GM18511 (cell line): ENCODE data around the gene PPP1R12B.
"Not testable (repeated sequence)": the region's sequence is repeated elsewhere in the genome, so short reads cannot be mapped to it uniquely, and the experiment has no call there.

Experiments
- ATAC-seq: cut with Tn5 transposase; IDR thresholded peaks from one replicate; pipeline ENCODE4 v1.9.1; 2021; ENCODE audit warnings: mild to moderate bottlenecking, moderate library complexity; ENCODE audit not compliant: unreplicated experiment

Gene PPP1R12B

DNA sequence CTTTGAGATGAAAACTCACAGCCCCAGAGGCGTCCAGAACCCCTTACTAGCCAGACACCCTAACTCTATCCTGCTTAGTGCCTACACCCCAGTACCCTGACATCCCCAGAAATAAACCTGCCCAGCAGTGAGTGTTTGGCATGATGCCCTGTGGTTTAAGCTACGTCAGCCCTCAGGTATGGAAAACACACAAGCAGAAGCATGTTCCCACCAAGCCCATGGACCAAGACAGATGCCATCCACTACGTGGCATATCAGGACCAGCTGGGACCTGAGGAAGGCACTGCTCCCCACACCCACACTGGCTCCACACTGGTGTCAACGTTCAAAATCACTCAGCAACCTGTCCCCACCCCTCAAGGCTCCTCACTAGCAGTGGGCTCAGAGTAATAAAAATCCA, 245.3 kb downstream of the PPP1R12B start:
- ATAC-seq, result no peak

DNA sequence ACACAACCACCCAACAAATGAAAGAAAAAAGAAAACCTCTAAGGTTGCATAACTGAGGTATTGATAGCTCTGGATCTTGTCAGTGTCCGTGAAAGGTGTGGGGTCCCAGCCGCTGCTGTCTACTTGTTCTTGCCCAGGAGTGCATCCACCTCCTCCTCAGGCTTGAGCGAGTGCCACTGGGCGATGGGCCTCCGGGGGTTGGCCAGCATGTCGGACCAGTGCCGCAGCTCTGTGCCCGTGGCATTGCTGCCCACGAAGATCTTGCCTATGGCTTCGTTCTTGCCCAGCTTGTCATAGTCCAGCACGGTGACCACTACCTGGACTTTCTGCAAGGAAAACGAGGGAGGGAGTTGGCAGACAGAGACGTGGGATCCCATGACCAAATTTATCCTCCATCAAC, 248.1 kb downstream of the PPP1R12B start:
- no peak for ATAC-seq

GRCh38 chr1:202597090-202597761, 248.7 kb downstream of the PPP1R12B start:
- ATAC-seq, result no peak

DNA sequence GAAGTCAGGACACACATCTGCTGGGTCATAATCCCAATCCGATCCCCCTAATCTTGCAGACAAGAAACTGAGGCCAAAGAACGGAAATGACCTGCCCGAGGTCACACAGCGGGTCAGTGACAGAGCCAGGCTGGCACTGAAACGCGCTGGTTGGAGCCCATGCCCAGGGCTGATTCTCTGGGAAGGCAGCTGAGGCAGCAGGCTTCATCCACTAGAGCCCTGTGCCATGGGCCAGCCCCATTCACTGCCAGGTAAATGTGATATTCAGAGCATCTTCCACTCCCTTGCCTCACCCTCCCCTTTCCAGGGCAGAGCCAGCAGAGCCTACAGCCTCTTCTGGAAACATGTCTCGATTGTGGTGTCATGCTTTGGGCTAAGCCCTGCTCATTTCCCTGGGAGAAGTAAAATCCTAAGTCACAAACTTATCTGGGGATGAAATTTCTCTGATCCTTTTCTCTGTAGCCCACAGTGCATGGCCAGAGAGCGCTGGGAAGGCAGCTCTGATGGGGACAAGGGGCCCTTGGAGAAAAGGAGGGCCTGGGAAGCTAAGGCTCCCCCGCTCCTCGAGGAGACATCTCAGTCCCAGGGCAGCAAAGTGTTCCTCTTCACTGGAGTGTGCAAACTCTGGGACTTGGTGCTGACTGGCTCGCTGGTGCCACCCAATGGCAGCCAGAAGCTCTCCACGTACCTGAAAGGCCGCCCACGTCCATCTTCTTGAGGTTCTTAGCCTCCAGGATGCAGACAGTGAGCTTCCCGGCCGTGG, 251.4 kb downstream of the PPP1R12B start:
- peak; percentile 64 for ATAC-seq

- ATAC-seq, result no peak
Observed at GRCh38 chr1:202600432-202601041, 252.0 kb downstream of the PPP1R12B start.

DNA sequence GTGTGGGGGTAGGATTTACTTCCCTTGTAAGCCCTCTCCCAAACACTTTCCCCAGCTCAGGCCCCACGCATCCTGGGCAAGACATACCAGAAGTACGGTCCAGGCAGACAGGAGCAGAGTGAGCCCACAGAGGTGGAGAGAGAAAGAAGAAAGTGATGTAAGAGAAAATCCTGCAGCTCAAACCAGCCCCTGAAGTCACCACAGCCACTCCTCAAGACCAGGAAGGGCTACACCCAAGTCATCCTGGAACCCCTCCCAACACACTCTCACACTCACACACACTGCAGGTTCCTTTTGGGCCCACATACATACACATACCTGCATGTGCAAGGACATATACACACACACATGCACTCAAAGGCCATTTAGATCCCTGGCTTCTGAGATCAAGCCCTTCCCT, 254.9 kb downstream of the PPP1R12B start:
- ATAC-seq, result no peak

DNA sequence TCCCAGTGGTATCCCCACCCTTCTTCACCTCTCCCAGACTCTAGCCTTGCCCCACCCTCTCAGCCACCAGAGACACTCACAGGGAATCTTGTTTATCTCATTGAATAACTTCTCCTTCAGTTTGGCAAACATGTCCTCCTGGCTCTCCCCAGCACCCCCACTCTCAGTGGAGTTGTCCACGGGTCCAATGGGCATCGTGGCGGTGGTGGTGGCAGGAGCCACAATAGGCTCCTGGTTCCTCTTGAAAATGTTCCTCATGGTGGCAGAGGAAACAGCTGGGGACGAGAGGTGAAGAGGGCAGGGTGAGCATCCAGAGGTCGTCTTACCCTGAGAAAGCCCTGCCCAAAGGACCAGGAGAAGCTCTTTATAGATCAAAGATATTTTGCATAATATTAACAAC, 257.0 kb downstream of the PPP1R12B start:
- ATAC-seq, result no peak

DNA sequence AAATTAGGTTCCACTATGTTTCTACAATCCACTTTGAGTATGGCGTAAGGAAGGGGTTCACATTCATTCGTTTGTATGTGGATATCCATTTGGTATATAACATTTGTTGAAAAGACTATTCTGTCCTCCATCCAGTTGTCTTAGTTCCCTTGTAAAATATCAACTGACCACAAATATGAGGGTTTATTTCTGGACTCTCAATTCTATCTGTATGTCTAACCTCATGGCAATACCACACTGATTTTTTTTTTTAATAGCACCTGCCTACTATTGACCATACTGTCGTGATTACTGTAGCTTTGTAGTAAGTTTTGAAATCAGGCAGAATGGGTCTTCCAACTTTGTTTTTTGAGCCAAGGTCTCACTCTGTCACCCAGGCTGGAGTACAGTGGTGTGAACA, 263.5 kb downstream of the PPP1R12B start:
- ATAC-seq, result not testable (repeated sequence)

DNA sequence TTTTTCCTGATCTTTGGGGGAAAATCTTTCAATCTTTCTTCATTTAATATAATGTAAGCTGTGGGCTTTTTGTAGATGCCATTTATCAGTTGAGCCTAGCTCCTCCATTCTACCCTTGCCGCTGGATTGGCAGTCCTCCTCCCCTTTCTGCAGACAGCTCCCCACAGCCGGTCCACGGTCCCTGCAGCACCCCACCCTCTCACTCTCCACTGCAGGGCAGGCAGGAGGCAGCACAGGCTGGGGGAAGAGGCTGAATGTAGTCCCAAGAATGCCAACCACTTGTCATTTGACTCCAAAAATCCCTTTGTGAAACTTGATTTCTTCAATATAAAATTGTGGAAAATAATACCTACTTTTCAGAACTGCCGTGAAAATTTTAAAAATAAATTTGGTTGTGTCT, 265.1 kb downstream of the PPP1R12B start:
- ATAC-seq, result no peak

DNA sequence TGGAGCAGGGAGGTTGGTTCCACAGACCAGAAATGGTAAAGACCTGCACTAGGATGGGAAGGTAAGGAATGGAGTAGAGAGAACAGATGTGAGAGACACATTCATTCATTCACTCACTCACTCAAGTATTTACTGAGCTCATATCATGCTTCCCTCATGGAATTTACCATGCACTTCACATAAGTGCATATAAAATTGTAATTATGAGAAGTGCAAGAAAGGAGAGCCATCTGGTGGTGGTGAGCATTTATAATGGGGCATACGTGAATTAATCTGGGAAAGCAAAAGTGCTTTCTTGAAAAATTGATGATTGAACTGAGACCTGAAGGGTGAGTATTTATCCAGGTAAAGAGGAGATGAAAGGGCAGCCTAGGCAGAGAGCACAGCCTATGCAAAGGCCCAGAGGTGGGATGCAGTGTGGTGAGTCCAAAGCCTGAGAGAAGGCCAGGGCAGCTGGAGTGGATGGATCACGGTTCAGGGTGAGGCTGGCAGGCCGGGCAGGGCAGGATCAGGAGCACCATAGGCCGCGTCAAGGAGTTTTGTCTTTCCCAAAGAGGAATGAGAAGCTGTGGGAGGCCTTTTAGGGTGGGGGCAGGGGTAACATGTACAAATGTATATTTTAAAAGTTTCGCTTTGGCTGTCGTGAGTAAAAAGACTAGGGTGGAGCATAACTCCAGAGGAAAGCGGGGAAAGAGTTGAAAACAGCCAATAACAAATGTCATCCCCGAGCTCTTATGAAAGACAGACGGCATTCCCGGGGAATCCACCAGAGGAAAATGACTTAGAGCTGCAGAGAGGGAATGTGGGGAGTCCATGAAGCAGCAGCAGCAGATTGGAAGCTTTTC, 266.1 kb downstream of the PPP1R12B start:
- ATAC-seq, result not testable (repeated sequence)

DNA sequence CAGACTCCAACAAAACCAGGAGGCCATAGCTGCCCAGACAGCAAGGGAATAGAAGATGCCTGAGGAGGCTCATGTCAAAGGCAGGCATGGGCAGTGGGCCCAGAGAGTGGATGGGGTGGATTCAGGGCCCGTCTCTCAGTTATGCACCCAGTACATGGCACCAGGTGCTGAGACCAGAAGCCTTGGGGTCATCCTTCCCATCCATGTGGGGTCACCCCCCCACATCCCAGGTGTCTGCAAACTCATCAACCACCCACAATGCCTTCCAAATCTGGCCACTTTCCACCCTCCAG, 266.7 kb downstream of the PPP1R12B start:
- peak; percentile 2 for ATAC-seq

DNA sequence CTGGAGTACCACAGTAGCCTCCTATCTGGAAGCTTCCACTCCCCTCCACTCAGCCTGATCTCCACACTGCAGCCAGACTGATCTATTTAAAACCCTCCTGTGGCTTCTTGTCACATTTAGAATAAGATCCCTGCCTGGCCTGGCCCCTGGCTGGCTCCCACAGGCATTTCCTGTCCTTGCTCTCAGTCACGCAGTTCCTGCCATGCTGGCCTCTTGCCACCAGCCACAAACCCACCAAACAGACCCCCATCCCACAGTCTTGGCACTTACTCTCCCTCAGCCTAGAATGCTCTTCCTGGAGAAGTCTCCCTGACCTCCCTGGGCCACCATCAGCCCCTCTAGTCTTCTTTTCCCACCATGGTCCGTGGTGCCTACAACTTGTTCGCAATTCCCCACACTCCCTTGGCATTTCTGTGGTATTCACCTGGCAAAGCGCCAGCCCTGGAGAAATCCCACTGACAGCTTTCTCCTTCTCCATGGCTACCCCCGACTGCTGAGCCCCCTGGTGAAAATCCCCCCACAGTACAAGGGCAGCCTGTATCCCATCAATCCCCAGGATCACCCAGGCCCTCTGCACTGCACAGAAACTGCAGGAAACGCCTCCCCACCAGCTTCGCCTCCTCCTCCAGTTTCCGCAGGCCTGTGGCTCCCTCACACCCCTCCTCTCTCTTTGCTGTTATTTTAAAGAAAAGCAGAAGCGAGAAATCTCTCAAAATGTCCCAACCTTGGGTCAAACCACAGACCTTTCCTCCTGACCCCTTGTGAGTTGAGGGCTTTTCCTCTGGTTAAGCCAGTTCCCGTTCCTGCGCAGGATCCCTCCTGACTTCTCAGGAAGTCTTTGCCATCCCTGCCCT, 267.2 kb downstream of the PPP1R12B start:
- ATAC-seq, result peak; percentile 81

- peak; percentile 38 for ATAC-seq
Observed at GRCh38 chr1:202616355-202616915, 267.9 kb downstream of the PPP1R12B start.

GRCh38 chr1:202619012-202619411, 270.5 kb downstream of the PPP1R12B start:
- ATAC-seq, result not testable (repeated sequence)

DNA sequence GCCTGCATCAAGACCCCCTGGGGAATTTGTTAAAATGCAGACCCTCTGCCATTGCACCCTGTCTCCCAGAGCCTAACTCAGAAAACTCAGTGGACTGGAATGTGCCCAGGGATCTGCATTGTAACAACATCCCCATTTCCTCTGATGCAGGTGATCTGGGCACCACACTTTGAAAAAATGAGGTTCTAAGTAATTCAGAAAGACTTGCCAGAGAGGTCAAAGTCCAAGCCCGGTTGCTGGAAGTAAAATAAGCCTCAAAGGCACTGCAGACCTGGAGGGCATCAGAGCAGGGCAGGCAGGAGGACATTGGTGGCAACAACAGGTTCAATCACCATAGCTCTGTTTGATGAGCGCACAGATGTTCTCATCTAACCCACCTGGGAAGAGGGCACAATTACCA, 271.0 kb downstream of the PPP1R12B start:
- ATAC-seq, result no peak

DNA sequence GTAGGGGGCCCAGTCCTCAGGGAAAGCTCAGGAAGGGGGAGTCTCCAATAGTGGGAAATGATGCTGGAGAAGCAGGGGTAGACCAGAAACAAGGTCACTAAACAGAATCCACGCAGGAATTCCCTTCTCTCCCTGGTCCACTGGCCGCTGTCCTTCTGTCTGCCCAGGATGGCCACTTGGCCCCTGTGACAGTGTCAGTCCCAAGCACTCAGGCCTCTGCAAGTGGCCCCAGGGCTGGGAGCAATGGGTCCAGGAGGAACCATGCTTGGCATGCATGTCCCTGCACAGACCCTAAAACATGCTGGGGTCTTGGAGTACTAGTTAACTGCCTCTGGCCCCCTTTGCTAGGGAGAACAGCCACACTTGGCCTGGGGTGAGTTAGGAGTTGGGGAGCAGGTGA, 271.5 kb downstream of the PPP1R12B start:
- not testable (repeated sequence) for ATAC-seq

DNA sequence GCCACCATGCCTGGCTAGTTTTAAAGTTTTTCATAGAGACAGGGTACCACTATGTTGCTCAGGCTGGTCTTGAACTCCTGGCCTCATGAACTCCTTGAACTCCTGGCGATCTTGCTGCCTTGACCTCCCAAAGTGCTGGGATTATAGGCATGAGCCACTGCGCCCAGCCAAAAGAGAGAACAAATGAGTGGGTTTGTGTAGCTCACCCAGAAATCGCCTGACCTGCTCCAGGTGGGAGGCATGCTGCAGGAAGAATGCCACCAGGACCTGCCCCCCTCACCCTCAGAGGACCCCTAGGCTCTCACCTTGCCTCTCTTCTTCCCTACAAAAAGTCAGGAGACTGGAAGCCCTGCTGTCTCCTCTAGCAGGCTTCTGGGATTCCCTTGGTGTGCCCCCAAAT, 272.9 kb downstream of the PPP1R12B start:
- no peak for ATAC-seq

GRCh38 chr1:202622388-202622787, 273.9 kb downstream of the PPP1R12B start:
- ATAC-seq, result no peak

GRCh38 chr1:202623075-202623474, 274.6 kb downstream of the PPP1R12B start:
- ATAC-seq, result no peak

DNA sequence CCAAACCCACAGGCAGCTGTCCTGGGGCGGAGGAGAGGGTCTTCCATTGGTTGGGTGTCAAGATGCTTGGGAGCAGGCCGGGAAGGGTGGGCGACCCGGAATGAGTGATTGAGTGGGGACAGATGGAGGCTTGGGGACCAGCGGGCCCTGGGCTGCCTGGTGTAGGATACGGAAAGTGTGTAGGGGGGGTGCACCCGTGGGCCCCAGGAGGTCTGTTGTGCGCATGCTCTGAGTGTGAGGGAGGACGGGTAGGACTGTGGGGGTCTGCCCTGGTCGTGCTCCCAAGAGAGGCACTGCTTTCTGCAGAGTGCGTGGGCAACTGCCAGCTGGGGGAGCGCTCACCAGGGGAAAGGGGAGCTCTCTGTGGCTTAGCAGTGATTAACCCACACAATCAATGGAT, 275.0 kb downstream of the PPP1R12B start:
- ATAC-seq, result not testable (repeated sequence)
